22Rv1 (cell line): ENCODE results near the gene TRMT61B.

ENCODE experiments used
- CTCF ChIP-seq: fragments of 450-650 bp; IDR thresholded peaks from 2 replicates; pipeline ENCODE4 v1.5.1; 2017; ENCODE audit warnings: mild to moderate bottlenecking
- ZFX ChIP-seq: fragments of 450-650 bp; IDR thresholded peaks from 2 replicates; pipeline ENCODE4 v1.6.1; 2017; ENCODE audit warnings: antibody characterized with exemption, borderline replicate concordance

DNA sequence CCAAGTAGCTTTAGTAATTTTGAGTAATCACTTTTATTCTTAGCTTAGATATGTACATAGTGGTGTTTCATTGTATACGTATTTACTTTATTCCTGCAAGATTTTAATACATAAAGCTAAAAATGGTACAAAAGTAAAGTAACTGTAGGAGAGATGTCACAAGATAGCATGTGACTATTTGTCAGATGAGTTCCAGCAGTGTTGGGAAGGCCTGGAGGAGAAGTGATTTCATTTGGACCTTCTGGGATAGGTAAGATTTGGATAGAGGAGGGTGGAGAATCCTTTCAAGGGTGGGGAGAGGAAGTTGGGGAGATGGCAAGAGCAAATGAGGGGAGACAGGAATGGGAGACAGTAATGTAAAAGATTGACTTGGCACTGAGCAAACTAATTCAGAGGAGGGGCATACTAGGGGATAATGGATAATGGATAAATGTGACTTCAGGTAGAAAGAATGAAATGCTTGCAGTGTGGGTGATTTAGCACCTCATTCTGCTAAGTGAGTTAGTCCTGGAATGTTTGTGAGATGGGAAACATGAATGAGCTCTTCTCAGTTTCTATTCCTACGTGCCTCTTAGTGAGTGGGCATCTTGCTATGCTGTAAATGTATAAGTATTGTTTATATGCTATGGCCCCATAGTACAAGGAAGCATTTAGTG, 34.8 kb upstream of the TRMT61B start:
- TF ChIP-seq CTCF (no peak), ZFX (no peak)
